Fibroblast of lung (primary cell): ENCODE data around the gene SLC6A9. TPM values are rescaled to one million over a fixed set of nuclear protein-coding genes. Genes with fewer than 3 reads are reported as not detected.

Source experiments
- DNase-seq, 2 donors: peaks; one replicate each; pipeline versions ENCODE4 v3.0.0 to v3.0.0-alpha.2; 2010; ENCODE audit warnings: low read depth in 2 of 2
- H2AFZ ChIP-seq: 2 replicates; pipeline ENCODE4 v1.5.1; 2012; ENCODE audit warnings: low read length, control low read depth, inconsistent platforms
- H3K27ac ChIP-seq: 2 replicates; pipeline ENCODE4 v1.5.1; 2011; ENCODE audit warnings: low read length, control low read depth; ENCODE audit not compliant: insufficient read depth
- H3K27me3 ChIP-seq: 2 replicates; pipeline ENCODE4 v1.5.1; 2011; ENCODE audit warnings: mild to moderate bottlenecking, low read length; ENCODE audit not compliant: control insufficient read depth, insufficient read depth
- H3K36me3 ChIP-seq: 2 replicates; pipeline ENCODE4 v1.5.1; 2011; ENCODE audit warnings: low read length; ENCODE audit not compliant: control insufficient read depth, insufficient read depth
- H3K4me1 ChIP-seq: 2 replicates; pipeline ENCODE4 v1.5.1; 2011; ENCODE audit warnings: low read length; ENCODE audit not compliant: control insufficient read depth, insufficient read depth; ENCODE audit errors: extremely low read depth
- H3K4me2 ChIP-seq: 2 replicates; pipeline ENCODE4 v1.5.1; 2011; ENCODE audit warnings: low read length, control low read depth; ENCODE audit not compliant: insufficient read depth; ENCODE audit errors: extremely low read depth
- H3K4me3 ChIP-seq, 4 experiments: fragments of 200-600 bp in 1 of 4; sonication (generic) in 1 of 4; replicated peaks in 1 of 4; 2 replicates each; pipeline ENCODE4 v1.5.1; 2011 to 2016; ENCODE audit warnings: low read length in 4 of 4, low read depth in 3 of 4, mild to moderate bottlenecking in 3 of 4, control low read depth in 2 of 4, inconsistent platforms in 1 of 4, mixed read lengths in 1 of 4; ENCODE audit not compliant: insufficient read depth in 1 of 4; ENCODE audit errors: control extremely low read depth in 1 of 4
- H3K79me2 ChIP-seq: 2 replicates; pipeline ENCODE4 v1.5.1; 2012; ENCODE audit warnings: mild to moderate bottlenecking, low read length, inconsistent platforms; ENCODE audit not compliant: control insufficient read depth, insufficient read depth
- H3K9ac ChIP-seq: 2 replicates; pipeline ENCODE4 v1.5.1; 2011; ENCODE audit warnings: mild to moderate bottlenecking, low read length, control low read depth; ENCODE audit not compliant: insufficient read depth
- H3K9me3 ChIP-seq: 2 replicates; pipeline ENCODE4 v1.5.1; 2012; ENCODE audit warnings: low read depth, low read length; ENCODE audit not compliant: control insufficient read depth, insufficient read depth
- H4K20me1 ChIP-seq: 2 replicates; pipeline ENCODE4 v1.5.1; 2011; ENCODE audit warnings: low read length; ENCODE audit not compliant: control insufficient read depth, insufficient read depth; ENCODE audit errors: extremely low read depth
- CTCF ChIP-seq, 2 donors: IDR thresholded peaks in 1 of 2; conservative IDR thresholded peaks in 1 of 2; 1 replicate in 1 of 2; 2 replicates in 1 of 2; pipeline ENCODE4 v1.5.1; 2011 to 2012; ENCODE audit warnings: low read length in 2 of 2, control low read depth in 1 of 2, inconsistent platforms in 1 of 2, low read depth in 1 of 2, mild to moderate bottlenecking in 1 of 2
- EZH2 ChIP-seq: IDR thresholded peaks from 2 replicates; pipeline ENCODE4 v1.5.1; 2012; ENCODE audit warnings: low read length, control low read depth, mild to moderate bottlenecking; ENCODE audit errors: missing control alignments
- polyA plus RNA-seq, 2 donors: library from polyadenylated mRNA; depleted of rRNA in 1 of 2; stranded (reverse) in 1 of 2; unstranded in 1 of 2; fragments of >200 nt; gene quantifications; 2 replicates each; pipeline ENCODE4 v1.2.1, GENCODE V29; 2011 to 2012; ENCODE audit warnings: missing spikeins in 1 of 2
- total RNA-seq: library from RNA; depleted of rRNA; stranded (reverse); fragments of >200 nt; gene quantifications from 2 replicates; pipeline ENCODE4 v1.2.1, GENCODE V29; 2014

SLC6A9 gene
- total and polyA plus RNA-seq, 2 donors (not counting 1 experiment from before 2014, with no cell fraction given), result 3.4 to 19.5 TPM

- H3K9me3 ChIP-seq, result no peaks in the 10 kb centered on the region
- no peaks in the 10 kb centered on the region for H3K79me2 ChIP-seq
- DNase-seq, result no peak
- H2AFZ ChIP-seq, result no peak overlapping the region
- no peaks in the 10 kb centered on the region for H3K36me3 ChIP-seq
- H4K20me1 ChIP-seq, result no peaks in the 10 kb centered on the region
- no peak for TF ChIP-seq EZH2
- TF ChIP-seq CTCF (conservative IDR thresholded peaks at IDR 0.05 in 1 of 2, IDR thresholded peaks at IDR 0.05 in 1 of 2; ENCODE audit: low read depth in 1 of 2, low read length in 2 of 2), result no peak
- H3K27ac ChIP-seq, result no peak overlapping the region
- H3K4me1 ChIP-seq, result peaks cover 2% of the 10 kb centered on the region
- H3K4me3 ChIP-seq, result no peak overlapping the region
- H3K9ac ChIP-seq, result no peak overlapping the region
- H3K27me3 ChIP-seq, result no peaks in the 10 kb centered on the region
- no peak overlapping the region for H3K4me2 ChIP-seq
Measured at GRCh38 chr1:44024903-44025525, 6.2 kb downstream of the SLC6A9 start.

GRCh38 chr1:44024031-44024902 is 7.0 kb downstream of the SLC6A9 start:
- Histone ChIP-seq H3K27me3 (no peaks in the 10 kb centered on the region), H3K4me3 (no peak overlapping the region), H3K4me2 (no peak overlapping the region), H3K9ac (no peak overlapping the region), H3K27ac (no peak overlapping the region), H2AFZ (no peak overlapping the region), H4K20me1 (no peaks in the 10 kb centered on the region), H3K36me3 (no peaks in the 10 kb centered on the region), H3K79me2 (no peaks in the 10 kb centered on the region), H3K9me3 (no peaks in the 10 kb centered on the region), H3K4me1 (no peaks in the 10 kb centered on the region)
- TF ChIP-seq CTCF (conservative IDR thresholded peaks at IDR 0.05 in 1 of 2, IDR thresholded peaks at IDR 0.05 in 1 of 2; ENCODE audit: low read depth in 1 of 2, low read length in 2 of 2) (no peak), EZH2 (no peak)
- no peak for DNase-seq

GRCh38 chr1:44021581-44022321 is 9.5 kb downstream of the SLC6A9 start:
- no peak overlapping the region for H3K27ac ChIP-seq
- H3K79me2 ChIP-seq, result no peaks in the 10 kb centered on the region
- no peaks in the 10 kb centered on the region for H3K9me3 ChIP-seq
- H4K20me1 ChIP-seq, result no peaks in the 10 kb centered on the region
- H3K4me3 ChIP-seq, result no peak overlapping the region
- H2AFZ ChIP-seq, result no peak overlapping the region
- no peaks in the 10 kb centered on the region for H3K36me3 ChIP-seq
- H3K9ac ChIP-seq, result no peak overlapping the region
- H3K4me2 ChIP-seq, result no peak overlapping the region
- H3K4me1 ChIP-seq, result no peaks in the 10 kb centered on the region
- DNase-seq, result no peak
- H3K27me3 ChIP-seq, result no peaks in the 10 kb centered on the region
- TF ChIP-seq CTCF (conservative IDR thresholded peaks at IDR 0.05 in 1 of 2, IDR thresholded peaks at IDR 0.05 in 1 of 2; ENCODE audit: low read depth in 1 of 2, low read length in 2 of 2) (no peak), EZH2 (no peak)
